Measurements from ENCODE around the gene GRAP2.
"Not testable (repeated sequence)": the region's sequence is repeated elsewhere in the genome, so short reads cannot be mapped to it uniquely, and the experiment has no call there.

The GRAP2 gene

DNA sequence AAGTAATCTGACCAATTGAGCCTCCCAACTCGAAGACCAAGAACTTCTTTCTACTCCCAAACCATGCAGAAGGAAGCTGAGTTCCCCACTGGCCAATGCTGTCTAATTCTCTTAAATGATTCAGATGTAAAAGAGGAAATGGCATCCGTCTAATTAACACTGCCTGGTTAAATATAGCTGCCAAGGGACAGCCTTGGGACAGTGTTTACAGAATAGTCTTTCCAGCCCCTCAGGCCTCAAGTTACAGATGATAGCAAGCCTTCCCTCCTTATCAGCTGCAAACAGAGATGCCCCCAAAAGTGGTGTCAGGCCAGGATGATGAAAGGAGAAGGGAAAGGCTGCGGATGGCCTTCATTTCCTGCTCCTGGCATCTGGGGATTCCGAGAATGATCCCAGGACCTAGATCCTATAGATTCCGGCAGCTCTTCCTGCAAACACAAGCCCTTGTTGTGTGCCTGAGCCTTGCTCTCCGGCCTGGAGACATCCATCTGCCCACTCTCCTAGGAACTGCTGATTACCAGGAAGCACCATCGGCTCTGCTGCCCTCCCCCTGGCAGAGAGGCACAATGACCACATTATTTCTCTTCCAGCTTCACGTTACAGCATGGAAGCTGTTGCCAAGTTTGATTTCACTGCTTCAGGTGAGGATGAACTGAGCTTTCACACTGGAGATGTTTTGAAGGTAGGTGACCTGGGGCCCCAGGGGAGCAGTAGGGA lies 45.8 kb downstream of the GRAP2 start:
- peak; percentile 34 to 67 (median 57) for DNase-seq

DNA sequence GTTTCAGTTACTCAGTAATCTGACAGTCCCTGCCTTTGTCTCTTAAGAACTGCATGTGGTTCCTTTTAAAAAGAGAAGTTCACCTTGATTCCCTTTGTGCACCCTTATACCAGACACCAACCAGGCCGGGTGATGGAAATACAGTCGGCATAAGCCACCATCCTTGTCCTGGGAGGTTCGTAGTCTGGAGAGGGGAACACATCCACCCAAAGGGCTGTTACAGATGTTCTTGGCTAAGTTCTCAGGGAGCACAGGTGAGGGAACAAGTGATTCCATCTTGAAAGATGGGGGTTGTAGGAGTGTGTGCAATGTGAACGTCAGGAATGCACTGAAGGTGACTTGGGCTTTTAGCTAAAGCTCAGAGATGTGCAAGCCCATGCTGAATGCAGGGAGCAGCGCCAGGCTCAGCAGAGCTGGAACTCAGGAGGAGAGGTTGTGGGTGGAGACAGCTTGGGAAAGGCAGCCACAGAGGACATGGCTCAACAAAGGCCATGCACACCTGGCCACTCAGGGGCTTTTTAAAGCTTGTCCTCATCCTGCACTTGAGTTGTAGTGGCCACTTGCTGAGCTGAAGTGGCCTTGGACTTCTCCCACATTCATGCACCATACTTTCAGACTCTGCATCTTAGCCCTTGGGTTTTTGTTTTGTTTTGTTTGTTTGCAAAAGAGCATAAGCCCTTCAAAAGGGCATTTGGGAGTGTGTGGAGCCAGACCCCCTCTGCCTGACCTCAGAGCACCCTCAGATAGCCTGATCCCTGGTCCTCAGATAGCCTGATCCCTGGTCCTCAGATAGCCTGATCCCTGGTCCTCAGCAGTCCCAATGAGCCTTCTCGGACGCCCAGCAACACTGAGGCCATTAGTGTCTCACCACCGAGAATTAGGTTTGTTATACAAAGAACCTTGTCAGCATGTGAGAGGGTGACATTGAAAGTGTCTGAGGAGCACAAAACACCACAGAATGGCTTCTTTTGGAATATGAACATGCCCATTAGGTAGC lies 46.6 kb downstream of the GRAP2 start:
- DNase-seq = no peak

DNA sequence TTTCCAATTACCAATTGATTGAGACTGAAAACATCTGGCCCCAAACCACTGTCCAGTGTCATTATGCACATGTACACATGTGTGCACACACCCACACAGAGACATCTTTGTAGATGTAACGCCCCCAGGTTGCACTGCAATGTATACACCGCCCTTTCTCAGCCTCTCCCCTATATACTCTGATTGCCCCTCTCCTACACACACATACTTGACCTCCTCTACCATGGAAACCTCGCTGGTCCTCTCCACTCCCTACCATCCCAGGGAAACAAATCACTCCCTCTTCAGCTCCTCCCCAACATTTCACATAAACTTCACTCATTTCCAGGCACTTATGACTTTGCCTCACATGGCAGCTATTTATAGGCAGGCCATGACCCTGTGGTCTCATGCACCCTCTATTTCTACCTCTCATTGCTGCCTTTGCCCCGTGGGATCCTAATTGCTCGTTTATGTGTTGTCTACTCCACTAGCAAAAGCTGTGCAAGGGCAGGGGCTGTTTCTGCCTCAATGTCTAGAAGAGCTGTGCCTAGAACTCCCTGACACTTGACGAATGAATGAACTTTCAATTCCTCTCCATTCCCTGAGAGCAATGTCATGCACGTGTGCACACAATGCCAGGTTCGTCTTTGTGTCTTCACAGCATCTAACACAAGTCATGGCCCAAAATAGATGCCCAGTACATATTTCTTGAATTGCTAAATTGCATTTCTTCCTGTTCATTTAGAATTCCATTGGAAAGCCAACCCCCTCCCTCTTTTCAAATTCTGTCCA lies 49.3 kb downstream of the GRAP2 start:
- DNase-seq = peak in 3 of 4 experiments; percentile 14 to 24 (median 19)

DNA sequence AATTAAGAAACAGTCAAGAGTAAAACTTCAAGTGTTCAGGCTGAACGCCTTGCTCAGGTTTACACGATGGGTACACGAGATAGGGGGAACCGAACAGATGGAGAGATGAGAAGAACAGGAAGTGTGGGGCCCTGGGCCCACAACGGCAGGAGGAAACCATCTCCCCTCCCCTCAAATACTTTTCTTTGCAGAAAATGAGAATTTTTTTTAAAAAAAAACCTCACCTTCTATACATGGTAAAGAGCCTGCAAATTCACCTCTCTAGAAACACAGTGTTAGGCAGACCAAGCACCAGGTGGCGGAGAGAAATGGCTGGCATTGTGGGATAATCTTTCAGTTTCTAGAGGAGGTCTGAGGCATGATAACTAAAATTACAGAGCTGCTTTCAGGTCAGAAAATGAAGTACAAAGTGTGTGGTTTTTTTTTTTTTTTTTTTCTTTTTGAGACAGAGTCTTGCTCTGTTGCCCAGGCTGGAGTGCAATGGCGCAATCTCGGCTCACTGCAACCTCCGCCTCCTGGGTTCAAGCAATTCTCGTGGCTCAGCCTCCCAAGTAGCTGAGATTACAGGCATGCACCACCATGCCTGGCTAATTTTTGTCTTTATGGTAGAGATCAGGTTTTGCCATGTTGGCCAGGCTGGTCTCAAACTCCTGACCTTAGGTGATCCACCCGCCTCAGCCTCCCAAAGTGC lies 50.9 kb downstream of the GRAP2 start:
- not testable (repeated sequence) for DNase-seq

DNA sequence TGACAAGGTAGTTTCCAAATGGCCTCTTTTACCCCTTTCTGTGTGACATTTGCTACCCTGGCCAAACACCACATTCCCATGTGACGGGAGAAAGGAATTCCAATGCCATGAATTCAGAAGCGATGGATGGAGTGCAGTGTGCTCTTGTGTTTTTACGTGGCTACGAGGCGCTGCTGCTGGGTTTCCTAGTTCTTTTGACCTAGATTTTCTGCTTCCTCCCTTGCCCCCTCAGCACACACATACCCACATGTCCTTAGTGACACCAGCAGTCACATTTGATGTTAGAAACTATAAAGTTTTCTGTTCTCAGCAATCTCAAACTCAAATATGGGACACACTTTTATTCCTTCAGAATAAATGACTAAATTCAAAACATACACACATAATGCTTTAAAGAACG lies 51.5 kb downstream of the GRAP2 start:
- DNase-seq = no peak

DNA sequence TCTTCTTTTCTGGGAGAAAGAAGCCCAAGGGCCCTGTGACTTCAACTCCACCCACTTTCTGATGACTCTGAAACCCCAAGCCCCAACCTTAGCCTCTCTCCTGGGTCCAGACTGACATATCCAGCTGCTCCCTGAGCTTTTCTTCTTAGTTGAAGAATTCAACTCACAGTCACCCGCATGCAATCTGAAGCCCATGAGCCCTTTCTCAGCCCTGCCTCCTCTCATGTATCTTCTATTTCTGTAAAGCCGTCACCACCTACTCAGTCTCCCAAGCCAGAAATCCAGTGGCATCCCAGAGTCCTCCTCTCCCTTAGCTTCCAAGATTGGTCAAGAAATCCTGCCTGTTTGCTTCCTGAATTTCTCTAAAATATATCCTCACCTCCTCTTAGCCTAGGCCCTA lies 52.2 kb downstream of the GRAP2 start:
- DNase-seq = no peak

DNA sequence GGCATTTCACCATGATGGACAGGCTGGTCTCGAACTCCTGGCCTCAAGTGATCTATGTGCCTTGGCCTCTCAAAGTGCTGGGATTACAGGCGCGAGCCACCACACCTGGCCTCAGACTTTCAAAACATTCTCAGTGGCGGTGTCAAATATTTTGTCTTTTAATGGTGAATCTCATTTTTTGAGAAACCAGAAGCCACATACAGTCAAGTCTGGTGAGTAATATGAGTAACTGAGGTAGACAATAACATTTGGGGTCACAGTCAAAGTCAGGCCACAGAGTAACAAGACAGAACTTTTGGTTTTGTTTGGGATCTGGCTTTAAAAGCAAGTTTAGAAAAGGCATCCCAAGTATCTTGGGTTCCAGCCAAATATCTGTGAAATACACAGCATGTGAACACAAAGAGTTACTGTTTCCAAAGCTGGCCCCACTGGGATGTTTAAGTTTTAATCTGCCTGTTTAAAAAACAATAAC lies 53.7 kb downstream of the GRAP2 start:
- no peak for DNase-seq

DNA sequence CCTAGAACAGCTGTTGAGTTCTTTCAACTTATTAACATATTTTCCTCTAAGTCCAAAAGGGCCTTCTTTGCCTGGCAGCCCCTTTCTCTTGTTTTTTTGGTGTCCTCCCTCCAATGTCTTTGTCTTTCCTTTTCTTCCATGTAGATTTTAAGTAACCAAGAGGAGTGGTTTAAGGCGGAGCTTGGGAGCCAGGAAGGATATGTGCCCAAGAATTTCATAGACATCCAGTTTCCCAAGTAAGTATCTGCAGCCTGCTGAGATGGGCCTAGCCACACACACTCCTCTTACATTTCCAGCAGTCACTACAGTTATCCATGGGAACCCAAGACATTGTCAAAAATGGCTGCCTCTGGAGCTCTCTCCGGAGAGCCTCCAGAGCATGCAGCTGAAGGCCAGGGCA lies 54.8 kb downstream of the GRAP2 start:
- DNase-seq = no peak

DNA sequence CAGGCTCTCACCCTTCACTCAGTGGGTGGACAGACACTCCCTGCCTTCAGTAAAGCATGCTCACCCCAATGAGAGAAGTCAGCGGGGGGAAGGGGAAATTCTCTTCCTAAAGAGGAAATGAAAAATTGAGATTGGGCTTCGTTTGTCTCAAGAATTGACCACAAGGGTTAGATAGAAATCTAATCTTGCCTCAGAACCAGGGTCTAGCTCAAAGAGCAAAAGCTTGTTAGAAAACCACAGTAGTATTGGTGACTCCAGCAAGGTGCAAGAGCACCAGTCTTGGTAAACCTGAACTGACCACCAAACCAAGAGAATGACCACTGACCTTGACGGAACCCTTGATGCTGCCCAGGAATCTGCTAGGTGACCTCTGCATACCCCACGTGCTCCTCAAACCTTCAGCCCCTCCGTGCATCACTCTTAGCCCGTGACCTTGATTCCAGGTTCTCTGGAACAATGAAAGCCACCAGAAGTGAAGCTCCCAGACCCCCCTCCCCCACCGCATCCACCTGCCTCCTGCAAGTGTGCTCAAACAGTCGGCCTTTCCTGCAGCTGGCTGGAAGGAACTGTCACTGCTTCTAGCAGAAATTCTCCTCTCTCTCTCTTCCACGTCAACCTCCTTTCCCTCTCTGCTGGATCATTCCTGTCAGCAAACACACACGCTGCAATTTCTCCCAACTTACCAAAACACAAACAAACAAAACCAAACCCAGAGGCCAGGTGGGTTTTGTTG lies 56.2 kb downstream of the GRAP2 start:
- peak; percentile 52 to 69 (median 64) for DNase-seq

DNA sequence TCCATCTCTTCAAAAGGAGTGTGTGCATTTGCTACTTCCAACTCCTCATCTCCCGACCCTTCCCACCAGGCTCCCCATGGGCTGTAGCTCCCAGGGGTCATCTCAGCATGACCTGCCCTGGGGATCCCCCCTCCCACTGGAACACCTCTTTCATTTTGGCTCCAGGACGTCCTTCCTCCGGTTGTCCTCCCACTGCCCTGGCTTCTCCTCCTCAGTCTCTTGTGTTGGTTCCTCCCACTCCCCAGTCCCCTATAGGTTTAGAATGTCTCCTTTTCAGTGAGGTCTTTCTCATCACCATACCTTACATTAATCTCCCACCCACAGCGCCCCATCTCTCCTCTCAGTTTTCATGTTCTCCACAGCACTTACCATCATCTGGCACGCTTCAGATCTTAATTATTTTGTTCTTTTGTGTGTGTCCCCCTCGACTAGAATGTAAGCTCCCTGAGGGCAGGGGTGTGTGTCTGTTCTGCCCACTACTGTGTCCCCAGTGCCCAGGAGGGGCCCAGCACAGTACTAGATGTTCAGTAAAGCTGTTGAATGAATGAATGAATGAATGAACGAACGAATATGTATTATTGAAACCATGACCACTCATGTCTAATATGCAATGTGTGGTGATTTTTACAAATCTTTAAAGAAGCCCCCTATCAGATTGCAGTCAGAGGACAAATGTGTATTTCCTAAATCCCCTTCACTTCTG lies 57.3 kb downstream of the GRAP2 start:
- no peak for DNase-seq

DNA sequence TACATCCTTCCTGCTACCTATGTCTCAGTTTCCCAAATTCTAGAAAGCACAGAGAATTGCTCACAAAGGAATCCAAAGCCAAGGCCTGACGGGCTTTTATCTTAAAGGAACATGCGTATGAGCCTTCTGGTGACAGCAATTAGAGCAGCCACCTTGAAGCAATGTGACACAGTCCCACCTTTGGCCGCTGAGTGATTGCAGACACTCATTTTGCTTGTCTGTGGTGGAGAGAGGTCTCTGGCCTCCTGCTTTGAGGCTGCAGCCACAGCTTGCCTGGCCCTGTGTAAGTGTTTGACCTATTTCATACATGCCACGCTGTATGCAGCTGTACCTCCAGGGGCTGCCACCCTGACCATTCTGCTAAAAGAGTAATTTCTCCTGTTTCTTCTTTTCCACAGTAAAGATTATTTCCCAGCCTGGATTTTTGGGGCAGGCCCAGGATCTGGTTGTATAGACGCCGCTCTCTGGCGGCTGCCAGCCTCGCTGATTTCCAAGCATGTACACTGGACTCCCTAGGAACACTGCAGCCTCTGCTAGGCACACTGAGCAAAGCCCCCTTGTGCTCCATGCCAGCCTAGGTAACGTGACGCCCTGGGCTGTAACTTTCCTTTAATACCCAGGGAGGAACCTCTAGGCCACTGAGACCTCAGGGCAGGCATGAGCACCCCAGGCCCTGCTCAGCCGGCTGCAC lies 58.2 kb downstream of the GRAP2 start:
- no peak for DNase-seq

DNA sequence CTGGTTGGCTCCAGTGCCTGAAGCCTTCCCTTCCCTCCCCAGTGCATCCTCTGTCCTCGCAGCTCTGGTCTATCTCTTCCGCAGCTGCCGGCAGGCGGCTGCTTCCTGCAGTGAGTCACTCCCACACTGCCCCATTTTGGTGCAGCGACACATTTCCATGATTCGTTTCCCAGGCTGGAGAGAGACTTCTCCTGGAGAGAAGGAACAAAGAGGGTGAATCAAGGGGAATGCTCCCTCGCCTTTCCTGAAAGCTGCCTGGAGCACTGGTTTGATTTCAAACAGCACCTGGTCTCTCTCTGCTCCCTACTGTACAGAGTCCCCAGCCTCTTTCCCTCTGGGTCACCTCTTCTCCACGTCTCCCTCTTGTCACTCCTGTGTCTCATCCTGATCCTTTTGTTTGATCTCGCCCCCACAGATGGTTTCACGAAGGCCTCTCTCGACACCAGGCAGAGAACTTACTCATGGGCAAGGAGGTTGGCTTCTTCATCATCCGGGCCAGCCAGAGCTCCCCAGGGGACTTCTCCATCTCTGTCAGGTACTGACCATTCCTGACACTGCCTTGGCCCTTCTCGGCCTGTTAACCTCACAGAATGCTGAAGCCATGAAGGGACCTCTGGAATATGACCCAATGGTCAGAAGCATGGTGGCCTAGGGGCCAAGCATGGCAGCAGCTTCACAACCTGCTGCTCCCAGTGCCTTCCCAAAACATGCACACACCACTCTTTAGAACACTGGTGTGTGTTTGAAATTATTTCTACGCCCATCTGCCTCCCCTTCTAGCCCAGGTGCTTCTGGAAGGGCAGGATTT lies 59.0 kb downstream of the GRAP2 start, which contains the start of gene TMA7B:
Gene TMA7B (plus strand): TSS at position 758 of the 808 bp plus-strand sequence. CDS start 3,978 bp downstream, outside the sequence.
- peak; percentile 64 to 78 (median 72) for DNase-seq

DNA sequence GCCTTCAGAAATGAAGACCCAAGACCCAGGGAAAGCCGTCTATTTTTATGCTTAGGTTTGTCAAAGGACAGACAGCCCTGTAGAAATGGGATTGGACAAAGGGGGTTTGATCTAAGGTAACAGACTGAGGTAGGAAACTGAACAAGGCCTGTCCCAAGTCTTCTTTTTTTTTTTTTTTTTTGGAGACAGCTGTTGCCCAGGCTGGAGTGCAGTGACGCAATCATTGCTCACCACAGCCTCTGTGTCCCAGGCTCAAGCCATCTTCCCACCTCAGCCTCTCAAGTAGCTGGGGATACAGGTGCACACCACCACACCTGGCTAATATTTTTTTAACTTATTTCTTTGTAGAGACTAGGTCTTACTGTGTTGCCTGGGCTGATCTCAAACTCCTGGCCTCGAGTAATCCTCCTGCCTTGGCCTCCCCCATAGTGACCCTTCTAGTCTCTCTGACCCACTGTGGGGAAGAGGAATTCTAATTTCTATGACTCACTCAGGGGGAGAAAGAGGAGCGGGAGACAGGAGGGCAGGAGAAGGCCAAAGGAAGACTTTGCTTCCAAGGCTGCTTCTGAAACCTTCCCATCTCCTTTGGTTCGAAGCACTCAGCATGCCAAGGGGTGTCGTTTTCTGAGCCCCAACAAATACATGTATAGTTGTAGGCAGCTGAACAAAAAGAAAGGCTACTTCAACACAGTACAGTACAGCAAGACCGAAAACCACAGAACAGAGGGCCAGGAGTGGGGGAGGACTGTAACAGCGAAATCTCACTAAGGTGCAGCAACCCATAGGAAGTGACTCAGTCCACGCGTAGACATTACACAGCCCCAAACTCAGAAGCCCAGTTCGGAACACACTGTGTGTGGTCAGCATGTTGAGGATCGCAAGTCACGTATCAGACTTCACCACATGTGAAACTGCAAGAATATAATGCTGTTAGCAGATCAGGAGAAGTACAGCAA lies 60.2 kb downstream of the GRAP2 start:
- DNase-seq = peak; percentile 78 to 86 (median 80)

DNA sequence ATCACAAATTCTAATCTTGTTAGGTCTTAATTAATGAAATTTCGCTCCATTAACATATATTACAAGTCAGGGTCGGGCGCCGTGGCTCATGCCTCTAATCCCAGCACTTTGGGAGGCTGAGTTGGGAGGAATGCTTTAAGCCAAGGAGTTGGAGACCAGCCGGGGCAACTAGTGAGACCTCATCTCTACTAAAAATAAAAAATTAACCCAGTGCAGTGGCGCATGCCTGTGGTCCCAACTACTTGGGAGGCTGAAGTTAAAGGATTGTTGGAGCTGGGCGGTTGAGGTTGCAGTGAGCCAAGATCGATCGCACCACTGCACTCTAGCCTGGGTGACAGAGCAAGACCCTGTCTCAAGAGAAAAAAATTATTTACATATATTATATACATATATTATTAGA lies 61.2 kb downstream of the GRAP2 start:
- DNase-seq = no peak

DNA sequence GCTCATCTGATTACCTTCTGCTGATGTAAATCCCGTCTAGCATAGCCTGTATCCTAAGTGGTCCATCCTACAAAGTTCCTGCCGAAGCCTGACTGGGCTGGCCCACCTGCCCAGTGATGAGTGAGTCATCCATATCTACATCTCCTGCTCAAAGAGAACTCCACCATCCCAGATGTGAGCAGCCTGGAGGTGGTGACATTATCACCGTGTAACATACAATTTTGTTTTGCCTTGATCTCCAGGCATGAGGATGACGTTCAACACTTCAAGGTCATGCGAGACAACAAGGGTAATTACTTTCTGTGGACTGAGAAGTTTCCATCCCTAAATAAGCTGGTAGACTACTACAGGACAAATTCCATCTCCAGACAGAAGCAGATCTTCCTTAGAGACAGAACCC lies 64.9 kb downstream of the GRAP2 start:
- no peak for DNase-seq

DNA sequence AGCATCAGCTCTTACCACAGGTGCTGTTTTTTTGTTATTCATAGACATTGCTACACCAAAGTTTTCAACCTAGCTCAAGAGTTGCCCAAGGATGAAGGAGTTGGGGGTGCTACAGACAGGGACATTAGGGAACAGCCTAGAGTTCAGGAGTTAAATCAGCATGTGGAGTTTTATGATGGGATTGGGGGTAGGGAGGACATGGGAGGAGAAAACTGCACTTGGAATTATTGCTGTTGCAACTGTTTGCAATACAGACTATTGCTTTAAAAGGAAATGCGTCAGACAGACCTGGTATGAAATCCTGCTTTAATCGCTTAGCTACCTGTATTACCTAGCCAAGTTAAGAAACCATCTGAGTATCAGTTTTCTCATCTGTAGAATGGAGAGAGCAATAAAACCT lies 65.6 kb downstream of the GRAP2 start:
- DNase-seq = no peak

DNA sequence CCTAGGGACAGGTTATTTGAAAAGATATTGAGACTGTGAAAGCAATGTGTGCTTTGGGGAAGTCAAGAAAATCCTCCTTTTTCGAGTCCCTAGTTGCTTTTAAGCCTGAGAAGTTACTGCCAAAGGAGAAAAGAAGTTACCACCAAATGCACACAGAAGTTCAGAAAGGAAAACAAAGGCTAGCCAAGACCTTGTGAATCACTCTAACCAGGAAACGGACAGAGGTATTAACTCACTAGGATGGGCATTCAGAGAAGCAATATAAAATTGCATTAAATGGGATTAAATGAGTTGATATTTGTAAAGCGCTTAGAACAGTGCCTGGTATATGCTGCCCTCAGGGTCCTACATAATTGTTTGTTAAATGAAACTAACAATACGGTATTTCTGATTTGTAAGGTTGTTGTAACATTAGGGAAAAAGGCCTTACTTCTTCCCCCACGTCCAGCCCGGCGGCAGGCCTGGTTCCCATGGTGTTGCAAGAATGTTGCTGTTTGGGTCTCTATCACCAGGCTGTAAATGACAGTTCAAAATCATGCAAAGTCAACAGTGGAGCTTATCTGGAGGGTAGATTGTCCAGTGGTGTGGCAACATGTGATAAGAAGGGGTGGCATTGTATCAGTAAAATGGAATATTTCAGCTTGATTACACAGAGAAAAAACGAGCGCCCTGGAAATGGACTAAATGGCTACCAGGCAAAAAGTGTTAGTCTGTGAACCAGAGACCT lies 66.4 kb downstream of the GRAP2 start:
- no peak for DNase-seq

Measured in suppressor macrophage (primary cell).